TTC549 (cell line): ENCODE data around the gene COPS7A.

Experiments
- FAIRE-seq: peaks from 2 replicates; lab custom pipeline; 2012; peaks lifted over from hg19 to GRCh38; lab: Jason Lieb, UNC

COPS7A gene

GRCh38 chr12:6752167-6752920, 28.5 kb downstream of the COPS7A start:
- no peak for FAIRE-seq

- peak; percentile 89 for FAIRE-seq
Measured at GRCh38 chr12:6752921-6753771, 29.3 kb downstream of the COPS7A start, which contains the start of gene MLF2. Gene MLF2, minus strand, starts transcription at chr12:6753141. Its CDS starts 807 bp downstream, at chr12:6752334.

- FAIRE-seq: no peak
Measured at GRCh38 chr12:6753772-6754356, 30.0 kb downstream of the COPS7A start.

- FAIRE-seq: no peak
Measured at GRCh38 chr12:6754411-6754810, 30.6 kb downstream of the COPS7A start.

- FAIRE-seq: no peak
Measured at GRCh38 chr12:6757028-6757690, 33.3 kb downstream of the COPS7A start.

GRCh38 chr12:6758506-6759095, 34.8 kb downstream of the COPS7A start:
- no peak for FAIRE-seq

GRCh38 chr12:6759741-6760140, 35.9 kb downstream of the COPS7A start:
- FAIRE-seq: no peak

- no peak for FAIRE-seq
Measured at GRCh38 chr12:6763380-6763779, 39.5 kb downstream of the COPS7A start.

GRCh38 chr12:6764011-6764828, 40.4 kb downstream of the COPS7A start:
- FAIRE-seq: peak; percentile 98

- no peak for FAIRE-seq
Measured at GRCh38 chr12:6765048-6765633, 41.3 kb downstream of the COPS7A start.

- no peak for FAIRE-seq
Measured at GRCh38 chr12:6765634-6766581, 42.1 kb downstream of the COPS7A start, which contains the start of gene PTMS. Gene PTMS, plus strand, starts transcription at chr12:6766363. Its CDS starts 343 bp downstream, at chr12:6766706.

- no peak for FAIRE-seq
Measured at GRCh38 chr12:6766651-6767349, 43.0 kb downstream of the COPS7A start.

- no peak for FAIRE-seq
Measured at GRCh38 chr12:6767353-6768319, 43.8 kb downstream of the COPS7A start.

GRCh38 chr12:6768437-6768914, 44.6 kb downstream of the COPS7A start:
- no peak for FAIRE-seq

- no peak for FAIRE-seq
Measured at GRCh38 chr12:6768990-6769389, 45.1 kb downstream of the COPS7A start.

GRCh38 chr12:6769666-6770065, 45.8 kb downstream of the COPS7A start:
- no peak for FAIRE-seq

- FAIRE-seq: no peak
Measured at GRCh38 chr12:6770094-6770493, 46.2 kb downstream of the COPS7A start.
